Smooth muscle cell (in vitro differentiated cells): Measurements from ENCODE around the gene PSPC1. TPM values are rescaled to one million over a fixed set of nuclear protein-coding genes. Genes with fewer than 3 reads are reported as not detected.

Experiments used
- DNase-seq: peaks from one replicate; lab custom pipeline; 2025; ENCODE audit not compliant: unreplicated experiment; lab: John Stamatoyannopoulos, UW
- H2AFZ ChIP-seq: fragments of 200-600 bp; sonication (generic); 2 replicates; pipeline ENCODE4 v1.6.0; 2016; ENCODE audit warnings: antibody characterized with exemption, low read depth, mild to moderate bottlenecking
- H3F3A ChIP-seq: fragments of 200-600 bp; sonication (generic); 2 replicates; pipeline ENCODE4 v1.6.0; 2017; ENCODE audit warnings: antibody characterized with exemption, low read depth
- H3K27ac ChIP-seq: fragments of 200-600 bp; sonication (generic); 2 replicates; pipeline ENCODE4 v1.5.1; 2016; ENCODE audit warnings: low read depth, mild to moderate bottlenecking
- H3K27me3 ChIP-seq: fragments of 200-600 bp; sonication (generic); 2 replicates; pipeline ENCODE4 v1.6.1; 2016; ENCODE audit warnings: low read depth, mild to moderate bottlenecking
- H3K36me3 ChIP-seq: fragments of 200-600 bp; sonication (generic); 2 replicates; pipeline ENCODE4 v1.5.1; 2016; ENCODE audit warnings: low read depth
- H3K4me1 ChIP-seq: fragments of 200-600 bp; sonication (generic); 2 replicates; pipeline ENCODE4 v1.5.1; 2016; ENCODE audit warnings: low read depth
- H3K4me2 ChIP-seq: fragments of 200-600 bp; sonication (generic); 2 replicates; pipeline ENCODE4 v1.6.0; 2016; ENCODE audit warnings: mild to moderate bottlenecking
- H3K4me3 ChIP-seq: fragments of 200-600 bp; sonication (generic); 2 replicates; pipeline ENCODE4 v1.5.1; 2016; ENCODE audit warnings: mild to moderate bottlenecking
- H3K79me2 ChIP-seq: fragments of 200-600 bp; sonication (generic); 2 replicates; pipeline ENCODE4 v1.6.0; 2016; ENCODE audit warnings: low read depth, mild to moderate bottlenecking
- H3K9ac ChIP-seq: fragments of 200-600 bp; sonication (generic); 2 replicates; pipeline ENCODE4 v1.6.0; 2016; ENCODE audit warnings: low read depth
- H3K9me3 ChIP-seq: fragments of 200-600 bp; sonication (generic); replicated peaks from 2 replicates; pipeline ENCODE4 v1.5.1; 2016; ENCODE audit warnings: low read depth
- H4K20me1 ChIP-seq: fragments of 200-600 bp; sonication (generic); 2 replicates; pipeline ENCODE4 v1.6.0; 2016; ENCODE audit warnings: low read depth
- CTCF ChIP-seq: fragments of 200-600 bp; sonication (generic); IDR thresholded peaks from 2 replicates; pipeline ENCODE4 v1.5.1; 2017; ENCODE audit warnings: borderline replicate concordance, mild to moderate bottlenecking, antibody characterized with exemption; ENCODE audit not compliant: insufficient read depth, poor library complexity, severe bottlenecking
- WGBS: methylation state at CpG from one replicate; pipeline ENCODE4 v1.1.7; 2016; ENCODE audit warnings: low lambda C conversion rate; 5-methylcytosine and 5-hydroxymethylcytosine counted together
- polyA plus RNA-seq: library from polyadenylated mRNA; unstranded; fragments of >200 nt; fragmentation: Nextera tagmentation; extraction: Ambion mirVana; gene quantifications from 2 replicates; pipeline ENCODE4 v1.2.1, GENCODE V29; 2016
- total RNA-seq: library from RNA; depleted of rRNA; stranded (reverse); fragments of >200 nt; gene quantifications from 2 replicates; pipeline ENCODE4 v1.2.3, GENCODE V29; 2014

Gene PSPC1
- total and polyA plus RNA-seq, 2 experiments from 2014 or later: 7.9 to 22.8 TPM

- H3K4me1 ChIP-seq: peaks cover 17% of the 10 kb centered on the region
- H3K36me3 ChIP-seq: no peaks in the 10 kb centered on the region
- H3K4me3 ChIP-seq: no peak overlapping the region
- H3K27me3 ChIP-seq: no peaks in the 10 kb centered on the region
- 100% methylated on average over 2 of the region's 2 CpGs for WGBS
- H3F3A ChIP-seq: no peaks in the 10 kb centered on the region
- H2AFZ ChIP-seq: no peak overlapping the region
- no peak overlapping the region for H3K27ac ChIP-seq
- H3K9me3 ChIP-seq: no peaks in the 10 kb centered on the region
- H3K9ac ChIP-seq: no peak overlapping the region
- peaks cover 90% of the 10 kb centered on the region for H4K20me1 ChIP-seq
- no peak for TF ChIP-seq CTCF
- H3K4me2 ChIP-seq: no peak overlapping the region
- peaks cover 100% of the 10 kb centered on the region for H3K79me2 ChIP-seq
- no peak for DNase-seq
These were observed 18.5 kb downstream of the PSPC1 start for GRCh38 chr13:19764237-19764636.

- Histone ChIP-seq H3K4me1 (peaks cover 17% of the 10 kb centered on the region), H3K4me2 (no peak overlapping the region), H3K79me2 (peaks cover 100% of the 10 kb centered on the region), H3K36me3 (no peaks in the 10 kb centered on the region), H3K9me3 (no peaks in the 10 kb centered on the region), H3K4me3 (no peak overlapping the region), H3K27me3 (no peaks in the 10 kb centered on the region), H4K20me1 (peaks cover 85% of the 10 kb centered on the region), H3F3A (no peaks in the 10 kb centered on the region), H3K9ac (no peak overlapping the region), H2AFZ (no peak overlapping the region), H3K27ac (no peak overlapping the region)
- 97% methylated on average over 10 of the region's 10 CpGs for WGBS
- TF ChIP-seq CTCF: no peak
- no peak for DNase-seq
These were observed 19.1 kb downstream of the PSPC1 start for GRCh38 chr13:19763618-19764017.

DNA sequence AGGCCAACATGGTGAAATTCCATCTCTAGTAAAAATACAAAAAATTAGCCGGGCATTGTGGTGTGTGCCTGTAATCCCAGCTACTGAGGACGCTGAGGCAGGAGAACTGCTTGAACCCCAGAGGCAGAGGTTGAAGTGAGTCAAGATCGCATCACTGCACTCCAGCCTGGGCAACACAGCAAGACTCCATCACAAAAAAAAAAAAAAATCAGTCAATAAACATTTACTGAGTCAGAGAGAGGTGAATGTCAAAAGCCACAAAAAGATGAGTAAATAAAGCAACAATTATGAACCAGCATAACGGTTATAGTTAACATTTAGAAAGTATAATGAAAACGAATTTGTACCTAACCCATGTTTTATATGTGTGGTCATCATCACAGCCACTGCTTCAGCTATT, 23.1 kb downstream of the PSPC1 start:
- H3K4me1 ChIP-seq: no peaks in the 10 kb centered on the region
- no peaks in the 10 kb centered on the region for H3K27me3 ChIP-seq
- H3K4me2 ChIP-seq: no peak overlapping the region
- TF ChIP-seq CTCF: no peak
- no peaks in the 10 kb centered on the region for H3F3A ChIP-seq
- peaks cover 7% of the 10 kb centered on the region for H3K36me3 ChIP-seq
- H3K4me3 ChIP-seq: no peak overlapping the region
- peaks cover 97% of the 10 kb centered on the region for H3K79me2 ChIP-seq
- no peaks in the 10 kb centered on the region for H3K9me3 ChIP-seq
- H2AFZ ChIP-seq: no peak overlapping the region
- 92% methylated on average over 5 of the region's 5 CpGs for WGBS
- H4K20me1 ChIP-seq: peaks cover 65% of the 10 kb centered on the region
- H3K9ac ChIP-seq: no peak overlapping the region
- no peak overlapping the region for H3K27ac ChIP-seq
- DNase-seq: no peak

- Histone ChIP-seq H3K4me1 (no peaks in the 10 kb centered on the region), H3K4me2 (no peak overlapping the region), H3K4me3 (no peak overlapping the region), H3K9ac (no peak overlapping the region), H3K27ac (no peak overlapping the region), H3K36me3 (peaks cover 10% of the 10 kb centered on the region), H3F3A (no peaks in the 10 kb centered on the region), H3K9me3 (no peaks in the 10 kb centered on the region), H4K20me1 (peaks cover 69% of the 10 kb centered on the region), H2AFZ (no peak overlapping the region), H3K27me3 (no peaks in the 10 kb centered on the region), H3K79me2 (peaks cover 91% of the 10 kb centered on the region)
- DNase-seq: no peak
- no peak for TF ChIP-seq CTCF
- WGBS: 80% methylated on average over 5 of the region's 5 CpGs
These were observed 40.1 kb downstream of the PSPC1 start for GRCh38 chr13:19742643-19743042.
